ENCODE data around the gene PRKG1.

Gene PRKG1

DNA sequence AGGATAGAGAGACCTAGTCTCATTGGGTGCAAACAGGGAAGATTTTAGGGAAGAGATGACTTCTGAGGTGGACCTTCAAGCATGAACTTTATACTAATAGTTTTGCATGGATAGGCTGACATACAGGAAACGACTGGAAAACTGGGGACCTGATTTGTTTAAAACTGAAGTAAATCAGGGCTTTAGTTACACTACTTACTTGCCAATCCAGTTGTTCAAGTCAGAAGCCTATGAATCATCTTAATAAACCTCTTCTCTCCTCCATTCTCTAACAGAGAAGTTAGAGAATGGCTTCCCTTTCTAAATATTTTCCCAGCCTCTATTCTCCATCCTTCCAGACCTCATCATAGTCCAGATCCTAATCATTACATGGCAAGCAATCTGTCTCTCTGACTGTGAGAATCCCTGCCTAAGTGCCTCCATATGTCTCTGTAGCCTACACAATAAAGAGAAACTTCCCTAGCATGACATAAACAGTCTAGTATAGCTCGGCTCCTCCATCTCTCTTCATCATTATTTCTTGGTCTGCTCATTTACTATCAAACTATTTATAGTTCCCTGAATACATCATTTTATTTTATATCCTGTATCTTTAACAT lies 55.8 kb downstream of the PRKG1 start:
- Histone ChIP-seq H3K4me1 (ENCODE audit: control insufficient read depth, low read length) (no peaks in the 10 kb centered on the region), H3K9me2 (replicated peaks; ENCODE audit: control insufficient read depth, low read length) (no peaks in the 10 kb centered on the region), H3K9me3 (ENCODE audit: control insufficient read depth, insufficient read depth, low read length) (no peaks in the 10 kb centered on the region), H3K36me3 (ENCODE audit: control insufficient read depth, low read length) (no peaks in the 10 kb centered on the region), H3K27ac (ENCODE audit: low read depth, low read length) (no peak overlapping the region), H3K4me3 (ENCODE audit: low read length) (no peak overlapping the region), H3F3A (ENCODE audit: control insufficient read depth, insufficient read depth) (no peaks in the 10 kb centered on the region), H3K27me3 (ENCODE audit: control insufficient read depth, low read length) (no peaks in the 10 kb centered on the region), H4K20me1 (ENCODE audit: control insufficient read depth, insufficient read depth, low read depth, low read length) (no peaks in the 10 kb centered on the region), H3K79me2 (ENCODE audit: control insufficient read depth, low read length) (no peaks in the 10 kb centered on the region), H3K4me2 (ENCODE audit: low read length) (no peak overlapping the region)
- TF ChIP-seq EZH2phosphoT487 (IDR thresholded peaks at IDR 0.05; ENCODE audit: borderline replicate concordance, low read length) (no peak), CTCF (IDR thresholded peaks at IDR 0.05; ENCODE audit: low read depth, low read length, poor library complexity, severe bottlenecking) (no peak)

GRCh38 chr10:51137756-51138529 lies 63.7 kb downstream of the PRKG1 start:
- Histone ChIP-seq H3K27ac (ENCODE audit: low read depth, low read length) (no peak overlapping the region), H3K27me3 (ENCODE audit: control insufficient read depth, low read length) (no peaks in the 10 kb centered on the region), H3F3A (ENCODE audit: control insufficient read depth, insufficient read depth) (no peaks in the 10 kb centered on the region), H3K79me2 (ENCODE audit: control insufficient read depth, low read length) (no peaks in the 10 kb centered on the region), H3K4me2 (ENCODE audit: low read length) (no peak overlapping the region), H3K36me3 (ENCODE audit: control insufficient read depth, low read length) (no peaks in the 10 kb centered on the region), H3K4me3 (ENCODE audit: low read length) (no peak overlapping the region), H4K20me1 (ENCODE audit: control insufficient read depth, insufficient read depth, low read depth, low read length) (no peaks in the 10 kb centered on the region), H3K9me2 (replicated peaks; ENCODE audit: control insufficient read depth, low read length) (no peaks in the 10 kb centered on the region), H3K4me1 (ENCODE audit: control insufficient read depth, low read length) (no peaks in the 10 kb centered on the region), H3K9me3 (ENCODE audit: control insufficient read depth, insufficient read depth, low read length) (no peaks in the 10 kb centered on the region)
- TF ChIP-seq CTCF (IDR thresholded peaks at IDR 0.05; ENCODE audit: low read depth, low read length, poor library complexity, severe bottlenecking), result no peak
- no peak for TF ChIP-seq EZH2phosphoT487 (IDR thresholded peaks at IDR 0.05; ENCODE audit: borderline replicate concordance, low read length)

GRCh38 chr10:51139176-51139575 lies 64.9 kb downstream of the PRKG1 start:
- Histone ChIP-seq H3K79me2 (ENCODE audit: control insufficient read depth, low read length) (no peaks in the 10 kb centered on the region), H3K36me3 (ENCODE audit: control insufficient read depth, low read length) (no peaks in the 10 kb centered on the region), H3K27ac (ENCODE audit: low read depth, low read length) (no peak overlapping the region), H3K4me3 (ENCODE audit: low read length) (no peak overlapping the region), H3K9me2 (replicated peaks; ENCODE audit: control insufficient read depth, low read length) (no peaks in the 10 kb centered on the region), H3K4me2 (ENCODE audit: low read length) (no peak overlapping the region), H4K20me1 (ENCODE audit: control insufficient read depth, insufficient read depth, low read depth, low read length) (no peaks in the 10 kb centered on the region), H3K4me1 (ENCODE audit: control insufficient read depth, low read length) (no peaks in the 10 kb centered on the region), H3F3A (ENCODE audit: control insufficient read depth, insufficient read depth) (no peaks in the 10 kb centered on the region), H3K27me3 (ENCODE audit: control insufficient read depth, low read length) (no peaks in the 10 kb centered on the region), H3K9me3 (ENCODE audit: control insufficient read depth, insufficient read depth, low read length) (no peaks in the 10 kb centered on the region)
- TF ChIP-seq EZH2phosphoT487 (IDR thresholded peaks at IDR 0.05; ENCODE audit: borderline replicate concordance, low read length) (no peak), CTCF (IDR thresholded peaks at IDR 0.05; ENCODE audit: low read depth, low read length, poor library complexity, severe bottlenecking) (no peak)
